HG02623 (cell line): Measurements from ENCODE around the gene ZNF541.
A peak's percentile ranks its signal among the peaks of the same experiment; 100 is the strongest.
"Not testable (repeated sequence)": the region's sequence is repeated elsewhere in the genome, so short reads cannot be mapped to it uniquely, and the experiment has no call there.

Experiments
- ATAC-seq: cut with Tn5 transposase; IDR thresholded peaks from one replicate; pipeline ENCODE4 v1.9.1; 2021; ENCODE audit warnings: moderate library complexity; ENCODE audit not compliant: unreplicated experiment

The ZNF541 gene

DNA sequence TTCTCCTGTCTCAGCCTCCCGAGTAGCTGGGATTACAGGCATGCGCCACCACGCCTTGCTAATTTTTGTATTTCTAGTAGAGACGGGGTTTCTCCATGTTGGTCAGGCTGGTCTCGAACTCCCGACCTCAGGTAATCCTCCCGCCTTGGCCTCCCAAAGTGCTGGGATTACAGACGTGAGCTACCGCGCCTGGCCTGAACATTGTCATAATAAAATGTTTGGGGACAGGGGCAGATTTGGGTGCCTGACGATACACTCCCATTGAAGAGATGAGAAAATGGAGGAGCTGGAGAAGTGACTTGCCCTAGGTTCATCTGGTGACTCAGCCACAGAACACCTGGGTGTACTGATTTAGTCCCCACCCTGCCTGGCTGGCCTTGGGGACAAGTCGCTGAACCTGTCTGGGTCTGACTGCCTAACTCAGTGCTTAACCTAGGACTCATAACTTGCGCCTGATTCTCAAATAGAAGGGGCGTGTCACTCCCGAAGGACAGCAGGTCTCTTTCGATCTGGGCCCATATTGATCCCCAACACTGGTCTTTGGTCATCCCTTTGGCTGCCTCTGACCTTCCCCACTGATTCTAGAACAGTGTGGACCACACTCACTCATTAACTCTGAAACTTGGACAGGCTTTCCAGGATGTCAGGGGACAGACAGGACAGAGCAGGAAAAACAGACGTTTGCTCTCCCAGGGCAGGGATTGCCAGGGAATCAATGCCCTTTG is 28.4 kb upstream of the ZNF541 start:
- ATAC-seq = no peak

DNA sequence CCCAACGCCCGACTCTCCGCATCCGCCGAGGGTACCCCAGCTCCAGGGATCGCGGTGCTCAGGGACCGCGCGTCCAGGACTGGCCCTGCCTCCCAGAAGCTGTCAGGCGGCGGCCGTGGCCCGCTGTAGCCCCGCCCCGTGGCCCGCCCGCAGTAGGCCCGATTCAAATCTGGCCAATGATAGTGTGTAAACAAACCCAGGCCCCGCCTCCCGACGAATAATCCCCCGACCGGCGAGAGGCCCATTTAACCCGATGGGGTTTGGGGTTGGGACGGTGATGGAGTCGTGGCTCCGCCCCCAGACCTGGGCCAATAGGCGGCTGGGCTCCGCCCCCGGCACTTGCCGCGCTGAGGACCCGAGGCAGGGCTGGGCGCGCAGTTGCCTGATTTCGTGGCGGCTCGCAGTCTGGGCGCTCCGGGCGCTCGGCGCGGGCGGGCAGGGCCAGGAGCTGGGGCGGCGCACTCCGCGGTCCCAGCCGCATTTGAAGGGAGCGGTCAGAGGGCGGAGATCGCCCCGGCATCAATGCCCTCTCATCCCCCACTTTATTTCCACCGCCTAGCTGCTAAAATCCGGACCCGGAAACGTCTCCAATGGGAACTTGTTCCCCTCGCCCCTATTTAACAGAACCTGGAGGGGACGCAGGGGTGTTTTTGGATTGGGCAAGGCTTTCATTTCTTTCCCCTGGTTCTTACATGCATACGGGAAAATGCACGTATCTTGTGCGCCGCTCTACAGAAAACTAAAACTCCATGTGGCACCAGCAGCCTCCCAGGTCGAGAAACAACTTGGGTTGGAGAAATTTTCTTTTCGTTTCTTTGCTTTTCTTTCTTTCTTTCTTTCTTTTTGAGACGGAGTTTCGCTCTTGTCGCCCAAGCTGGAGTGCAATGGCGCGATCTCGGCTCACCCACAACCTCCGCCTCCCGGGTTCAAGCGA is 27.6 kb upstream of the ZNF541 start:
- ATAC-seq = peak; percentile 96

- not testable (repeated sequence) for ATAC-seq
These were observed 26.8 kb upstream of the ZNF541 start for GRCh38 chr19:47599671-47600245.

GRCh38 chr19:47598407-47599349 is 25.7 kb upstream of the ZNF541 start:
- no peak for ATAC-seq

- no peak for ATAC-seq
These were observed 23.0 kb upstream of the ZNF541 start for GRCh38 chr19:47595944-47596343.

DNA sequence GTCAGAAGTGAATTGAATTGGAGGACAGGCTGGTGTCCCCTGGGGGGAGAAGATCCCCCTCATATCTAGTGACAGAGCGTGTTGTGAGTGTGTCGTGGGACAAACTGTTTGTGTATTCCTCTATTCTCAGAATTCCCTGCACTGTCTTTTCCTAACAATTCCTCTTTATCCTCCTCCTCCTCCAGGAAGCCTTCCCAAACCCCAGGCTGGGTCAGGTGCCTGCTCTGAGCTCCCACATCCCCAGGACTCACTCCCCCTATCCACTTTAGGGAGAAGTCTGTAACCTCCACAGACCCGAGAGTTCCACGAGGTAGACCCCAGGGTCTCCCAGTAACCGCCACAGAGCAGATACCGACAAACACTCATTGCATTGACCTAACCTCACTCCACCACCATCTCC is 20.9 kb upstream of the ZNF541 start:
- ATAC-seq = no peak

- ATAC-seq = no peak
These were observed 16.9 kb upstream of the ZNF541 start for GRCh38 chr19:47589824-47590223.

GRCh38 chr19:47587295-47587694 is 14.3 kb upstream of the ZNF541 start:
- ATAC-seq = no peak

DNA sequence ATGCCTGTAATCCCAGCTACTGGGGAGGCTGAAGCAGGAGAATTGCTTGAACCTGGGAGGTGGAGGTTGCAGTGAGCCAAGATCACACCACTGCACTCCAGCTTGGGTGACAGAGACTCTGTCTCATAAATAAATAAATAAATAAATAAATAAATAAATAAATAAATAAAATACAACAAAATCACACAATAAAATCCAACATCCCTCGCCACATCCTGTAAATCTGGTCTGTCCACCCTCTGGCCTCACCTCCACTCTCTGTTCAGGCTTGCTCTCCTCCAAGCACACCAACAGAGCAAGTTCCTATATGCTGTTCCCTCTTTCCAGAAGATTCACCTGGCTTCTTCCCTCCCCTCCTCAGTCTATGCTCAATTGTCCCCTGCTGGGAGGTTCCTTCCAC is 10.2 kb upstream of the ZNF541 start:
- ATAC-seq = not testable (repeated sequence)

DNA sequence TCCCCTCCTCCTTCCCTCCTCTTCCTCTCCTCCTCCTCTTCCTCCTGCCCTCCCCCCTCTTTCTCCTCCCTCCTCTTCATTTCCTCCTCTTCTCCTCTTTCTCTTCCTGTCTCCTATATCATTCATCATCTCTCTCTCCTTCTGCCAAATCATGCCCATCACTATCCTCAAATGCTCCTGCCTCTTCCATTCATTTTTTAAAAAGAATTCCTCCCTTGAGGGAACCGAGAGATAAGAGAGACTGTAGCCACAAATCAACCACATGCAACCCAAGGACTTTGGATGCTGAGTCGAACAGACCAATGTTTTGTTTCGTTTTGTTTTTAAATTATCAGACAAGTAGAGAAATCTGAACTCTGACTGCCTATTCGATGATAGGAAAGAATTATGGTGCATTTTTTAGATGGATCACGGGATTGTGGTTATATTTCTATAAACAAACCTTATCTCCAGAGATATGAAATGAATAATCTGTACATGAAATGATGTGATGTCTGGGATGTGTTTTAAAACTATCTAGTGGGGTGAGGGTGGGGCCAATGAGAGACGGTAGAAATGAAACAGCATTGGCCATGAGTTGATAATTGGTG is 9.5 kb upstream of the ZNF541 start:
- ATAC-seq = no peak

DNA sequence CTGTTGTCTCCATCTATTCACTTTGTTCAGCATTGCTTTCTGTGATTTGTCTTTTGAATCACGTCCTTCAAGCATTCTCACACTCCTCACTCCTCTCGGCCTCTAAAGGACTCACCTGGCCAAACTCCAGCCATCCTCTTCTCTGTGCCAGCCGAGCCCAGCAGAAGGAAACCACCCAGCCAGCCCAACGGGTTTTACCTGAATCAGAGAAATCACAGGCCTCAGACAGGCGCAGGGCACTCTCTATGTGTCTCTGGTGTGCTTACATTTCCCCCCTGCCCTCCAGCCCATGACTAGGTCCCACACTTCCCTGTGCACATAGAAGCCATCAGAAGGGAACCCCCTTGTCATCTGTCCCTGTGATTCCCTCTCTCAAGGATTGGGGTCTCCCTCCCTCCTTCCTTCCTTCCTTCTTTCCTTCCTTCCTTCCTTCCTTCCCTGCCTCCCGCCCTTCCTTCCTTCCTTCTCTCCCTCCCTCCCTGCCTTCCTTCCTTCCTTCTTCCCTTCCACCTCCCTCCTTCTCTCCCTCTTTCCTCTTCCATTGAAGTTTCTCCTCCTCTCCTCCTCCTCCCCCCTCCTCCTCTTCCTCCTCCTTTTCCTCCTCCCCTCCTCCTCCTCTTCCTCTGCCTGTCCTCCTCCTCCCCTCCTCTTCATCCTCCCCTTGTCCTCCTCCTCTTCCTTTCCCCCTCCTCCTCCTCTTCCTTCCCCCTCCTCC is 8.8 kb upstream of the ZNF541 start:
- no peak for ATAC-seq

GRCh38 chr19:47580397-47580796 is 7.4 kb upstream of the ZNF541 start:
- ATAC-seq = no peak

GRCh38 chr19:47572635-47573034 is 313 bp downstream of the ZNF541 start:
- ATAC-seq = no peak

DNA sequence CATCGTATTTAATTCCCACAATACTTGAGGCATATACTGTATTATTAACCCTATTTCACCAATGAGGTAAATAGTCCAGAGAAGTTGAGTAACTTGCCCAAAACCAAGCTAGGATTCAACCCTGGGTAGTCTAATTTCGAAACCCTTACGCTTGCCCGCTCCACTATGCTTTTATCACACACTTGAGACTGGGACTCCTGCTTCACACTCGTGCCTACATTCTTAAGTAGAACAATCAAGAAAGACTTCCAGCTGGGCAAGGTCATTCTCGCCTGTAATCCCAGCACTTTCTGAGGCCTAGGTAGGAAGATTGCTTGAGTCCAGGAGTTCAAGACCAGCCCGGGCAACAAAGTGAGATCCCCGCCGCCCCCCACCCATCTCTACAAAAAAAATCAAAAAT is 3.6 kb downstream of the ZNF541 start:
- ATAC-seq = no peak

- no peak for ATAC-seq
These were observed 8.9 kb downstream of the ZNF541 start for GRCh38 chr19:47564081-47564480.

DNA sequence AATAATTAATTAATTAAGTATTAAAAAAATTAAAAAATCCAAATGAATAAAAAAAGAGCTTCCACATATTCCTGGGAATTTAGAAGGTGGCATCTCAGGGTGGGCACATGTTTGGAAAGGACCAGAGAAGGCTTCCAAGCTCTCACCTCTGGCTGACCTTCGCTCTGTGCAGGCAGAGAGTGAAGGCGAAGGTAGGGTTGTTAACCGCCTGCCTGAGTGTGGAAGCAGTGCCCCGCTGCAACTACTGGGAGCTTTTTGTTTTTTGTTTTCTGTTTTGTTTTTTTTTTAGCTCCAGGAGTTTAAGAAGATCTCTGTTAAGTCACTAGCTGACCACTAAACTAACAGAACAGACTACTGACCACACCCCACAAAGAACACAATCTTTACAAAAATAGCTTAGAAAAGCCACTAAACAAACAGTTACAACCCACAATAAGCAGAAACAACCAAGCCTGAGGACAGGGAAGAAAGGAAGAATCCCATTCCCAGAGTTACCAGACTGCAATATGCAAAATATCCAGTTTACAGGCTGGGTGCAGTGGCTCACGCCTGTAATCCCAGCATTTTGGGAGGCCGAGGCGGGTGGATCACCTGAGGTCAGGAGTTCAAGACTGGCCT is 11.4 kb downstream of the ZNF541 start:
- ATAC-seq = no peak

DNA sequence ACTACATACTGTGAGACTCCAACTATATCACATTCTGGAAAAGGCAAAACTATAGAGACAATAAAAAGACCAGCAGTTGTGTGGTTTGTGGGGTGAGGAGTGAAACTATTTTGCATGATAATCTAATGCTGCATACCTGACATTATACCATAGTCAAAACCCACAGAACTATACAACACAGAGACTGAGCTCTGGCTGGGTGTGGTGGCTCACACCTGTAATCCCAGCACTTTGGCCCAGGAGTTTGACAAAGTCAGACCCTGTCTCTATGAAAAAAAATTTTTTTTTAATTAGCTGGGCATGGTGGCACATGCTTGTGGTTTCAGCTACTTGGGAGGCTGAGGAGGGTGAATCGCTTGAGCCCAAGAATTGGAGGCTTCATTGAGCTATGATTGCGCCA is 11.9 kb downstream of the ZNF541 start:
- ATAC-seq = no peak

GRCh38 chr19:47550129-47550528 is 22.8 kb downstream of the ZNF541 start:
- no peak for ATAC-seq

- ATAC-seq = no peak
These were observed 23.6 kb downstream of the ZNF541 start for GRCh38 chr19:47549261-47549862.
